Uterus (tissue), 2 donors: ENCODE results near the gene ITGB5.

ENCODE experiments used
- CTCF ChIP-seq, 4 experiments: fragments of 200-600 bp in 2 of 4; fragments of 450-650 bp in 2 of 4; sonication (generic) in 2 of 4; IDR thresholded peaks; one replicate each; pipeline ENCODE4 v1.5.1; 2016 to 2019; ENCODE audit warnings: antibody characterized with exemption in 4 of 4, mild to moderate bottlenecking in 2 of 4, moderate library complexity in 1 of 4
- POLR2A ChIP-seq, 2 donors: fragments of 450-650 bp; IDR thresholded peaks; one replicate each; pipeline ENCODE4 v1.6.1; 2016; ENCODE audit warnings: antibody characterized with exemption in 2 of 2, mild to moderate bottlenecking in 1 of 2, moderate library complexity in 1 of 2

GRCh38 chr3:124848300-124848699 is 38.9 kb downstream of the ITGB5 start:
- TF ChIP-seq CTCF (IDR thresholded peaks at IDR 0.05) (no peak), POLR2A (IDR thresholded peaks at IDR 0.05) (no peak)
